HEK293 (cell line): ENCODE data around the gene ABI3BP.

Experiments used
- CTCF ChIA-PET: fragments of 350-600 bp; formaldehyde crosslinking; extraction: SDS; loops from one replicate; lab custom pipeline; 2021; ENCODE audit warnings: antibody characterized with exemption; lab: Yijun Ruan, JAX
- POLR2A ChIA-PET: fragments of 300-600 bp; formaldehyde crosslinking; extraction: SDS; loops from one replicate; lab custom pipeline; 2020; ENCODE audit warnings: antibody characterized with exemption, inconsistent platforms; lab: Yijun Ruan, JAX
- H3K27ac ChIP-seq: fragments of 200-500 bp; sonication (Bioruptor generic); 2 replicates; pipeline ENCODE4 v1.5.1; 2014; ENCODE audit warnings: low read depth, low read length, control low read depth, inconsistent platforms; ENCODE audit errors: extremely low read depth
- H3K36me3 ChIP-seq, 2 experiments: fragments of 200-500 bp in 1 of 2; sonication (Bioruptor generic) in 1 of 2; 1 replicate in 1 of 2; 2 replicates in 1 of 2; pipeline ENCODE4 v1.5.1; 2014 to 2017; ENCODE audit warnings: inconsistent platforms in 2 of 2, low read length in 2 of 2; ENCODE audit not compliant: control insufficient read depth in 2 of 2, insufficient read depth in 1 of 2
- H3K4me1 ChIP-seq: fragments of 200-500 bp; sonication (Bioruptor generic); 2 replicates; pipeline ENCODE4 v1.5.1; 2014; ENCODE audit warnings: mild to moderate bottlenecking, low read length, inconsistent platforms; ENCODE audit not compliant: control insufficient read depth, insufficient read depth
- H3K4me3 ChIP-seq: 2 replicates; pipeline ENCODE4 v1.5.1; 2011; ENCODE audit warnings: low read depth, mild to moderate bottlenecking, control low read depth, low read length, moderate library complexity
- H3K9me3 ChIP-seq: fragments of 200-500 bp; sonication (Bioruptor generic); 2 replicates; pipeline ENCODE4 v1.5.1; 2014; ENCODE audit warnings: low read depth, low read length, inconsistent platforms; ENCODE audit not compliant: control insufficient read depth, insufficient read depth
- FEZF1 ChIP-seq: fragments of 450-650 bp; formaldehyde crosslinking; IDR thresholded peaks from 2 replicates; pipeline ENCODE4 v1.5.1; 2016; ENCODE audit warnings: missing biosample characterization, missing genetic modification characterization
- HOXC10 ChIP-seq: sonication (generic); formaldehyde crosslinking; IDR thresholded peaks from 2 replicates; pipeline ENCODE4 v1.8.1; 2023; ENCODE audit warnings: mild to moderate bottlenecking, missing genetic modification reagents
- IKZF3 ChIP-seq: fragments of 450-650 bp; IDR thresholded peaks from 2 replicates; pipeline ENCODE4 v1.5.0; 2018; ENCODE audit warnings: missing biosample characterization, mild to moderate bottlenecking, missing genetic modification characterization, moderate library complexity
- KLF7 ChIP-seq: fragments of 450-650 bp; formaldehyde crosslinking; IDR thresholded peaks from 2 replicates; pipeline ENCODE4 v1.5.1; 2016; ENCODE audit warnings: missing biosample characterization, missing genetic modification characterization, borderline replicate concordance
- PRDM4 ChIP-seq: fragments of 450-650 bp; formaldehyde crosslinking; IDR thresholded peaks from 2 replicates; pipeline ENCODE4 v1.5.1; 2017; ENCODE audit warnings: missing biosample characterization, missing genetic modification characterization
- SCRT1 ChIP-seq: fragments of 450-650 bp; formaldehyde crosslinking; IDR thresholded peaks from 2 replicates; pipeline ENCODE4 v1.5.1; 2016; ENCODE audit warnings: missing biosample characterization, missing genetic modification characterization, borderline replicate concordance
- SCRT2 ChIP-seq: fragments of 450-650 bp; formaldehyde crosslinking; IDR thresholded peaks from 2 replicates; pipeline ENCODE4 v1.5.1; 2016; ENCODE audit warnings: missing biosample characterization, missing genetic modification characterization
- ZFP3 ChIP-seq: fragments of 450-650 bp; formaldehyde crosslinking; IDR thresholded peaks from 2 replicates; pipeline ENCODE4 v1.5.1; 2016; ENCODE audit warnings: low read depth, missing biosample characterization, missing genetic modification characterization
- ZNF148 ChIP-seq: fragments of 450-650 bp; formaldehyde crosslinking; IDR thresholded peaks from 2 replicates; pipeline ENCODE4 v1.5.0; 2017; ENCODE audit warnings: missing biosample characterization, missing genetic modification characterization, borderline replicate concordance
- ZNF19 ChIP-seq: fragments of 450-650 bp; formaldehyde crosslinking; IDR thresholded peaks from 2 replicates; pipeline ENCODE4; 2016; ENCODE audit warnings: missing biosample characterization, missing genetic modification characterization, low read depth
- ZNF239 ChIP-seq: fragments of 450-650 bp; formaldehyde crosslinking; IDR thresholded peaks from 2 replicates; pipeline ENCODE4 v1.5.1; 2016; ENCODE audit warnings: missing biosample characterization, missing genetic modification characterization
- ZNF324 ChIP-seq: fragments of 450-650 bp; formaldehyde crosslinking; IDR thresholded peaks from 2 replicates; pipeline ENCODE4 v1.5.1; 2016; ENCODE audit warnings: missing biosample characterization, missing genetic modification characterization
- ZNF341 ChIP-seq: fragments of 450-650 bp; formaldehyde crosslinking; IDR thresholded peaks from 2 replicates; pipeline ENCODE4; 2016; ENCODE audit warnings: low read depth, missing biosample characterization, missing genetic modification characterization
- ZNF37A ChIP-seq: fragments of 450-650 bp; IDR thresholded peaks from 2 replicates; pipeline ENCODE4 v1.5.1; 2018; ENCODE audit warnings: missing biosample characterization, missing genetic modification characterization
- ZNF426 ChIP-seq: fragments of 450-650 bp; formaldehyde crosslinking; IDR thresholded peaks from 2 replicates; pipeline ENCODE4 v1.5.1; 2017; ENCODE audit warnings: missing biosample characterization, missing genetic modification characterization, mild to moderate bottlenecking, inconsistent platforms, moderate library complexity
- ZNF514 ChIP-seq: fragments of 450-650 bp; formaldehyde crosslinking; IDR thresholded peaks from 2 replicates; pipeline ENCODE4 v1.5.1; 2016; ENCODE audit warnings: missing biosample characterization, missing genetic modification characterization
- ZNF549 ChIP-seq: fragments of 450-650 bp; IDR thresholded peaks from 2 replicates; pipeline ENCODE4 v1.5.1; 2018; ENCODE audit warnings: missing biosample characterization, missing genetic modification characterization, mild to moderate bottlenecking, inconsistent platforms, moderate library complexity
- ZNF623 ChIP-seq: fragments of 450-650 bp; formaldehyde crosslinking; IDR thresholded peaks from 2 replicates; pipeline ENCODE4 v1.5.1; 2016; ENCODE audit warnings: missing biosample characterization, missing genetic modification characterization
- ZNF830 ChIP-seq: fragments of 450-650 bp; IDR thresholded peaks from 2 replicates; pipeline ENCODE4 v1.5.0; 2018; ENCODE audit warnings: missing biosample characterization, missing genetic modification characterization, low read depth, mild to moderate bottlenecking, moderate library complexity

Gene ABI3BP

GRCh38 chr3:100976611-100977010, 16.6 kb downstream of the ABI3BP start:
- H3K4me1 ChIP-seq = no peaks in the 10 kb centered on the region
- no peak overlapping the region for H3K27ac ChIP-seq
- ChIA-PET CTCF (no interaction called here), POLR2A (no interaction called here)
- no peaks in the 10 kb centered on the region for H3K9me3 ChIP-seq
- no peaks in the 10 kb centered on the region for H3K36me3 ChIP-seq
- no peak overlapping the region for H3K4me3 ChIP-seq
- TF ChIP-seq ZNF239 (tag by site-specific recombination) = no peak
- TF ChIP-seq KLF7 (tag by site-specific recombination) = no peak
- TF ChIP-seq SCRT2 (tag by site-specific recombination) = no peak

GRCh38 chr3:100975714-100976113, 17.5 kb downstream of the ABI3BP start:
- CTCF ChIA-PET = no interaction called here
- Histone ChIP-seq H3K27ac (no peak overlapping the region), H3K4me1 (no peaks in the 10 kb centered on the region), H3K36me3 (no peaks in the 10 kb centered on the region), H3K9me3 (no peaks in the 10 kb centered on the region), H3K4me3 (no peak overlapping the region)
- TF ChIP-seq IKZF3 (tag by site-specific recombination) = no peak
- no peak for TF ChIP-seq ZNF623 (tag by site-specific recombination)
- no peak for TF ChIP-seq ZNF426 (tag by site-specific recombination)
- no peak for TF ChIP-seq ZNF37A
- TF ChIP-seq ZNF549 (tag by site-specific recombination) = no peak
- TF ChIP-seq ZNF341 (tag by site-specific recombination) = no peak
- no peak for TF ChIP-seq ZNF148 (tag by site-specific recombination)
- no peak for TF ChIP-seq SCRT1 (tag by site-specific recombination)
- no peak for TF ChIP-seq PRDM4 (tag by site-specific recombination)
- no peak for TF ChIP-seq ZNF19 (tag by site-specific recombination)
- POLR2A ChIA-PET = no interaction called here

- TF ChIP-seq ZNF514 (tag by site-specific recombination) (no peak), HOXC10 (CRISPR knock-in tag) (no peak), ZFP3 (tag by site-specific recombination) (no peak), ZNF830 (tag by site-specific recombination) (no peak), ZNF324 (tag by site-specific recombination) (no peak), FEZF1 (no peak)
- CTCF ChIA-PET = interaction anchor here (0.9 kb wide), 1 partner anchor 57 kb away, joined by 4 read pairs; no protein-coding TSS in a partner anchor
- POLR2A ChIA-PET = no interaction called here
- H3K4me3 ChIP-seq = no peak overlapping the region
- no peaks in the 10 kb centered on the region for H3K4me1 ChIP-seq
- no peaks in the 10 kb centered on the region for H3K36me3 ChIP-seq
- H3K9me3 ChIP-seq = no peaks in the 10 kb centered on the region
- no peak overlapping the region for H3K27ac ChIP-seq
These were observed 19.6 kb downstream of the ABI3BP start for GRCh38 chr3:100973594-100973993.
